ENCODE data around the gene DMRTB1.

Gene DMRTB1

GRCh38 chr1:53495633-53496345, 36.6 kb downstream of the DMRTB1 start:
- DNase-seq, result no peak

- DNase-seq, result no peak
Observed at GRCh38 chr1:53498555-53499131, 39.4 kb downstream of the DMRTB1 start.

- DNase-seq, result no peak
Observed at GRCh38 chr1:53499257-53500203, 40.3 kb downstream of the DMRTB1 start.

- no peak for DNase-seq
Observed at GRCh38 chr1:53500204-53501064, 41.2 kb downstream of the DMRTB1 start.

GRCh38 chr1:53501065-53502005, 42.1 kb downstream of the DMRTB1 start:
- DNase-seq, result no peak

- no peak for DNase-seq
Observed at GRCh38 chr1:53502641-53503432, 43.6 kb downstream of the DMRTB1 start.

GRCh38 chr1:53503433-53504217, 44.4 kb downstream of the DMRTB1 start:
- no peak for DNase-seq

- DNase-seq, result no peak
Observed at GRCh38 chr1:53504901-53505300, 45.7 kb downstream of the DMRTB1 start.

- no peak for DNase-seq
Observed at GRCh38 chr1:53505401-53505800, 46.2 kb downstream of the DMRTB1 start.

- no peak for DNase-seq
Observed at GRCh38 chr1:53505891-53506290, 46.7 kb downstream of the DMRTB1 start.

GRCh38 chr1:53506355-53507050, 47.3 kb downstream of the DMRTB1 start:
- no peak for DNase-seq

- DNase-seq, result no peak
Observed at GRCh38 chr1:53507116-53507820, 48.1 kb downstream of the DMRTB1 start.

GRCh38 chr1:53508056-53508990, 49.1 kb downstream of the DMRTB1 start:
- no peak for DNase-seq

GRCh38 chr1:53508991-53509666, 49.9 kb downstream of the DMRTB1 start:
- DNase-seq, result no peak

- no peak for DNase-seq
Observed at GRCh38 chr1:53509775-53510174, 50.6 kb downstream of the DMRTB1 start.

- no peak for DNase-seq
Observed at GRCh38 chr1:53510215-53510614, 51.0 kb downstream of the DMRTB1 start.
